ENCODE results near the gene CAP2.

- TF ChIP-seq EZH2 (IDR thresholded peaks at IDR 0.05; ENCODE audit: insufficient read depth, poor library complexity, severe bottlenecking) (no peak), EZH2phosphoT487 (IDR thresholded peaks at IDR 0.05; ENCODE audit: insufficient read depth, low read depth) (no peak)
Measured at GRCh38 chr6:17493286-17493685, 99.9 kb downstream of the CAP2 start.

All from GM23248 (cell line).